HG02870 (cell line): ENCODE results near the gene TOP3B.
"Not testable (repeated sequence)": the region's sequence is repeated elsewhere in the genome, so short reads cannot be mapped to it uniquely, and the experiment has no call there.

Experiments
- ATAC-seq: cut with Tn5 transposase; IDR thresholded peaks from one replicate; pipeline ENCODE4 v1.9.1; 2021; ENCODE audit warnings: mild to moderate bottlenecking, moderate library complexity; ENCODE audit not compliant: unreplicated experiment

TOP3B gene

GRCh38 chr22:21927174-21927823, 55.3 kb downstream of the TOP3B start:
- ATAC-seq: no peak

GRCh38 chr22:21926728-21927127, 55.9 kb downstream of the TOP3B start:
- ATAC-seq: no peak

- no peak for ATAC-seq
Measured at GRCh38 chr22:21923163-21923561, 59.4 kb downstream of the TOP3B start.

- no peak for ATAC-seq
Measured at GRCh38 chr22:21922370-21923162, 60.0 kb downstream of the TOP3B start.

- no peak for ATAC-seq
Measured at GRCh38 chr22:21921729-21922128, 60.9 kb downstream of the TOP3B start.

GRCh38 chr22:21921184-21921721, 61.3 kb downstream of the TOP3B start:
- ATAC-seq: no peak

GRCh38 chr22:21920341-21921183, 62.0 kb downstream of the TOP3B start:
- no peak for ATAC-seq

- no peak for ATAC-seq
Measured at GRCh38 chr22:21919526-21920307, 62.9 kb downstream of the TOP3B start.

GRCh38 chr22:21918466-21919185, 64.0 kb downstream of the TOP3B start:
- ATAC-seq: no peak

GRCh38 chr22:21917959-21918261, 64.7 kb downstream of the TOP3B start:
- no peak for ATAC-seq

GRCh38 chr22:21917181-21917958, 65.2 kb downstream of the TOP3B start:
- no peak for ATAC-seq

GRCh38 chr22:21916309-21916918, 66.2 kb downstream of the TOP3B start:
- no peak for ATAC-seq

GRCh38 chr22:21915624-21916308, 66.8 kb downstream of the TOP3B start:
- no peak for ATAC-seq

GRCh38 chr22:21914033-21914642, 68.4 kb downstream of the TOP3B start:
- not testable (repeated sequence) for ATAC-seq

- not testable (repeated sequence) for ATAC-seq
Measured at GRCh38 chr22:21910367-21910766, 72.2 kb downstream of the TOP3B start.

GRCh38 chr22:21909871-21910270, 72.7 kb downstream of the TOP3B start:
- ATAC-seq: no peak

- ATAC-seq: no peak
Measured at GRCh38 chr22:21907638-21908522, 74.7 kb downstream of the TOP3B start.
